Cerebellar cortex (tissue), 1 donor: ENCODE results near the gene SNRNP35.
"Not testable (repeated sequence)": the region's sequence is repeated elsewhere in the genome, so short reads cannot be mapped to it uniquely, and the experiment has no call there.

Experiments used
- DNase-seq: peaks from one replicate; pipeline ENCODE4 v3.0.0-alpha.2; 2015; ENCODE audit warnings: low spot score

Gene SNRNP35, protein sequence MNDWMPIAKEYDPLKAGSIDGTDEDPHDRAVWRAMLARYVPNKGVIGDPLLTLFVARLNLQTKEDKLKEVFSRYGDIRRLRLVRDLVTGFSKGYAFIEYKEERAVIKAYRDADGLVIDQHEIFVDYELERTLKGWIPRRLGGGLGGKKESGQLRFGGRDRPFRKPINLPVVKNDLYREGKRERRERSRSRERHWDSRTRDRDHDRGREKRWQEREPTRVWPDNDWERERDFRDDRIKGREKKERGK

GRCh38 chr12:123457980-123458779 is at the start of gene SNRNP35:
Gene SNRNP35, plus strand, starts transcription at chr12:123458139. Its CDS starts 7,402 bp downstream, at chr12:123465541.
- DNase-seq = peak; percentile 87

GRCh38 chr12:123408619-123409018 is 49.3 kb upstream of the SNRNP35 start:
- not testable (repeated sequence) for DNase-seq

DNA sequence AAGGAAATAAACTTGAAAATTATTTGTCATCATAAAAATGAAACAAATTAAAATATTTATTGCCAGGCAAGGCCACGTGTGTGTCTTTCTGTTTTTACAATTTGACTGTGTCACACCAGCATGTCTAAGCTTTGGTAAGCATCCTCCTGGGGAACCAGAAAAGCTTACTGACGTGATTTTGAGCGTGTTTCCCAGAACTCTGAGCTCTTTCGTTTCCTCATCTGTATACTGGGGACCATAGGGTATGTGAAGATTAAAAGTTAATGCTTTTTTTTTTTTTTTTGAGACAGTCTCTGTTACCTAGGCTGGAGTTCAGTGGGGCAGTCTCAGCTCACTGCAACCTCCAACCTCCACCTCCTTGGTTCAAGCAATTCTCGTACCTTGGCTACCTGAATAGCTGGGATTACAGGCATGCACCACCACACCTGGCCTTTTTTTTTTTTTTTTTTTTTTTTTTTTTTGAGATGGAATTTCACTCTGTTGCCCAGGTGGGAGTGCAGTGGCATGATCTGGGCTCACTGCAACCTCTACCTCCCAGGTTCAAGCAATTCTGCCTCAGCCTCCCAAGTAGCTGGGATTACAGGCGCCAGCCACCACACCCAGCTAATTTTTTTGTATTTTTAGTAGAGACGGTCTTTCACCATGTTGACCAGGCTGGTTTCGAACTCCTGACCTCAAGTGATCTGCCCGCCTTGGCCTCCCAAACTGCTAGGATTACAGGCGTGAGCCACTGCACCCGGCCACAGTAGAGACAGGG is 48.5 kb upstream of the SNRNP35 start:
- DNase-seq = not testable (repeated sequence)

DNA sequence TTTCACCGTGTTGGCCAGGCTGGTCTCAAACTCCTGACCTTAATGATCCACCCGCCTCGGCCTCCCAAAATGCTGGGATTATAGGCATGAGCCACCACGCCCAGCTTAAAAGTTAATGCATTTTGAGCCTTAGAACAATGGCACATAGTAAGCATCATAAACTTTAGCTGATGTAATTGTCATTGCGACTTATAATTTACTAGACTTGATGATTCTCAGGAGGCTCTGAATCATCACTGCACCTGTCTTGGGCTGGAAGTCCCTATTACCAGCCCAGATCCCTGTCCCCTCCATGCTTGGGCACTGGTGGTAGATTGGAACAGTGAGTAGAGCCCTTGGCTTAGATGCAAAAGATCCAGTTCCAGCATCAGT is 47.9 kb upstream of the SNRNP35 start:
- DNase-seq = no peak

GRCh38 chr12:123421314-123421713 is 36.6 kb upstream of the SNRNP35 start:
- DNase-seq = no peak

- DNase-seq = no peak
Observed at GRCh38 chr12:123427036-123427769, 30.7 kb upstream of the SNRNP35 start.

- DNase-seq = no peak
Observed at GRCh38 chr12:123428591-123428990, 29.3 kb upstream of the SNRNP35 start.

DNA sequence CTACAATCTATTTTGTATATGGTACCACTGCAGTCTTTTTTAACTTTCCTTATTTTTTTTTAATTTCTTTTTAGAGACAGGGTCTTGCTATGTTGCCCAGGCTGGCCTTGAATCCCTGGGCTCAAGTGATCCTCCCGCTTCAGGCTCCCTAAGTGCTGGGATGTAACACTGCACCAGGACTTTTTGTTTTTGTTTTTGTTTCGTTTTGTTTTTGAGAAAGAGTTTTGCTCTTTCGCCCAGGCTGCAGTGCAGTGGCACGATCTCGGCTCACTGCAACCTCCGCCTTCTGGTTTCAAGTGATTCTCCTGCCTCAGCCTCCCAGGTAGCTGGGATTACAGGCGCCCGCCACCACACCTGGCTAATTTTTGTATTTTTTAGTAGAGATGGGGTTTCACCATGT is 28.8 kb upstream of the SNRNP35 start:
- DNase-seq = not testable (repeated sequence)

DNA sequence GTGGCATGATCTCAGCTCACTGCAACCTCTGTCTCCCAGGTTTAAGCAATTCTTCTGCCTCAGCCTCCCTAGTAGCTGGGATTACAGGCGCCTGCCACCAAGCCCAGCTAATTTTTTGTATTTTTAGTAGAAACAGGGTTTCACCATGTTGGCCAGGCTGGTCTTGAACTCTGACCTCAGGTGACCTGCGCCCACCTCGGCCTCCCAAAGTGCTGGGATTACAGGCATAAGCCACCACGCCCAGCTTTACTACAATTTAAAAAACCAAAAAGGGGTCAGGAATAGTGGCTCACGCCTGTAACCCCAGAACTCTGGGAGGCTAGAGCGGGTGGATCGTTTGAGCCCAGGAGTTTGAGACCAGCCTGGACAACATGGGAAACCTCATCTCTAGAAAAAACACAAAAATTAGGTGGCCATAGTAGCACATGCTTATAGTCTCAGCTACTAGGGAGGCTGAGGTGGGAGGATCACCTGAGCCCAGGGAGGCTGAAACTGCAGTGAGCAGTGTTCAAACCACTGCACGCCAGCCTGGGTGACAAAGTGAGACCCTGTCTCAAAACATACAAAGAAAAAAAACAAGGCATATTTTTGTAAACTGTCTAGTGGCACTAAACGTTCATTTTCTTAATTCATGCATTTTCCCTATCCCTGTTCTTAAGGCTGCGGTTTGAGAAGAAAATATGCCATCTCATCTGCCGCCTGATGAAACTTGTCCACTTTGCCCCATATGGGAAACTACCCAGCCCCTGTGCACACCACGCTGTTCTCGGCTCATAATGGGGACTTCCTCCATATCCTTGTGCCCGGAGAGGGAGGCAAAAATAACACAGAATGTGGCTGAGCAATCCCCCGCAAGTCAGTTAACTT is 25.8 kb upstream of the SNRNP35 start:
- not testable (repeated sequence) for DNase-seq

- no peak for DNase-seq
Observed at GRCh38 chr12:123433615-123434014, 24.3 kb upstream of the SNRNP35 start.

DNA sequence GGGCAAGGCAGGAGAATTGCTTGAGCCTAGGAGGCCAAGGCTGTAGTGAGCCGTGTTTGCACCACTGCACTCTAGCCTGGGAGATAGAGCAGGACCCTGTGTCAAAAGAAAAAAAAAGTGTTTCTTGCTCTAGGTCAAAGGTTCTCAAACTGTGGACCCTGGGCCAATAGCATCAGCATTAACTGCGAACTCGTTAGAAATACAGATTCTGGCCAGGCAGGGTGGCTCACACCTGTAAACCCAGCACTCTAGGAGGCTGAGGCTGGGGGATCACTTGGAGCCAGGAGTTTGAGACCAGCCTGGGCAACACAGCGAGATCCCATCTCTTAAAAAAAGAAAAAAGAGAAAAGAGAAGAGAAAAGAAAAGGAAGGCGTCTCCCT is 22.3 kb upstream of the SNRNP35 start:
- no peak for DNase-seq

GRCh38 chr12:123436017-123436964 is 21.6 kb upstream of the SNRNP35 start, which contains the start of gene RILPL2:
Gene RILPL2, minus strand, starts transcription at chr12:123436684. Its CDS starts 264 bp downstream, at chr12:123436420.
- peak; percentile 70 for DNase-seq

DNA sequence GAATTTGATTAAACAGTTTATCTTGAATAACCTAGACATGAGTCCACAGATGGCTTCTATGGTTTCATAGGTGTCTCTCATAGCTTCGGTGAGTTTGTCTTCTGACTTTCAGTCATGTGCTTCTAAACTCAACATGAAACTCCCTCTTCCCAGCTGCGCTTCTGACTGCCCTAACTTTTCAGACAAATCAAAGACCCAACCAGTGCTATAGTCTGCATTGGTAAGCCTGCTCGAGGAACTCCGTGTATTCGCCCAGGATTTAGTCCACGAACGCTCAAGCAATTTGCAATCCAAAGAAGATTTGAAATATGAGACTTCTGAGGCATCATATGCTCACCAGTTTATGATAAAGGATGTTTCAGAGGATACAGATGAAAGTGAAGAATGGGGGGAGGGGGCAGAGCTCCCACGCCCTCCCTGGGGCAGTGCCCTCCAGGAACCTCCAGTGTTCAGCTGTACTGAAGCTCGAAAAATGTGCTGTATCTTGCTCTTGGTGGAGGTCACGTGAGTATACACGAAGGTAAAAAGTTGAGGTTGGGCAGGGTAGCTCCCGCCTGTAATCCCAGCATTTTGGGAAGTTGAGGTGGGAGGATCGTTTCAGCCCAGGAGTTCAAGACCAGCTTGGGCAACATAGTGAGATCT is 16.3 kb upstream of the SNRNP35 start:
- no peak for DNase-seq

DNA sequence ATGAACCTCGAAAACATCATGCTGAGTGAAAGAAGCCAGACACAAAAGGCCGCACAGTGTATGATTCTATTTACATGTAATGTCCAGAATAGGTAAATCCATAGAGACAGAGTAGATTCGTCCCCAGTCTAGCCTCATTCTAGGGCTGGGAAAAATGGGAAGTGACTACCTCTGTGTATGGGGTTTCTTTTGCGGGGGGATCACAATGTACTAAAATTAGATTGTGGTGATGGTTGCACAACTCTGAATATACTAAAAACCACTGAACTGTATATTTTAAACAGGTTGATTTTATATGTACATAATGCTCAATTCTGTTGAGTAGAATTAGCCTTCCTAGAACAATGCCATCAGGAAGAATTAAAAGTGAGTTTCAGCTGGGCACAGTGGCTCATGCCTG is 15.2 kb upstream of the SNRNP35 start:
- DNase-seq = no peak

GRCh38 chr12:123444092-123445026 is 13.6 kb upstream of the SNRNP35 start:
- DNase-seq = no peak

DNA sequence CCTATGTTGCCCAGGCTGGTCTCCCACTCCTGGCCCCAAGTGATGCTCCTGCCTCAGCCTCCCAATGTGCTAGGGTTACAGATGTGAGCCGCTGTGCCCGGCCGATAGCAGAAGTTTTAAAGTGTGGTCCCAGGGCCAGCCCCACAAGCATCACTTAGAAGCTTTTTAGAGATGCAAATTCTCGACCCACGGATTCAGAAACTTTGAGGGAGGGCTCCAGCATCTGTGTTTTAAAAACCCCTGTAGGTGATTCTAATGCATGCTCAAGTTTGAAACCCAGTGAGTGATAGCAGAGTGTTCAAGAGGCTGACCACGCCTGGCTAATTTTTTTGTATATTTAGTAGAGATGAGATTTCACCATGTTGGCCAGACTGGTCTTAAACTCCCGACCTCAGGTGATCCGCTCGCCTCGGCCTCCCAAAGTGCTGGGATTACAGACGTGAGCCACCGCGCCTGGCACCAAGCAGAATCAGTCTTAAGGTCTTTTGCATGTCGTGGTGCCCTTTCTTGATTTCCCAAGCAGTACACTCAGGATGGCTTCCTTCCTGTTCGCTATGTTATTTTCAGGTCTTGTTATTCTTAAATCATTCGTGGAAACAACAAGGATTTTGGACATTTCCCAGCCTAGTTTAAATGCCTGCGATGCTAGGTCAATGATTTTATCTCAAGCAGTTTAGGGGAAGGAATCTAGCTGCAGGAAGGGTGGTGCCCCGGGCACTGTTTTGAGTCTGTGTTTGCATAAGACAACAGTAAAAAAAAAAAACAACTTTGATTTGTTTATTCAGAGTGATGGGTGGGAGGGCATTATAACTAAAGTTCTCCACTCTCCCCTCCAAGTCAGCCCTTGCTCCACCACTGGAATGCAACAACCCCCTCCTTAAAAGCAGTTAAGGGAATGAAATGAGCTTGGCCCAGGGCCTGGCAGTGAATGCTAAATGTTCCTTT is 12.3 kb upstream of the SNRNP35 start:
- no peak for DNase-seq

GRCh38 chr12:123446333-123446713 is 11.6 kb upstream of the SNRNP35 start:
- no peak for DNase-seq
